K562 treated with DMSO at 1 percent for 4 hours (cell line): ENCODE results near the gene ZNF649. TPM values are rescaled to one million over a fixed set of nuclear protein-coding genes. Genes with fewer than 3 reads are reported as not detected.

Experiments used
- total RNA-seq: library from RNA; unstranded; fragments of 300-600 nt; gene quantifications from 2 replicates; pipeline ENCODE4 v1.2.3, GENCODE V29; 2022; ENCODE audit not compliant: insufficient read depth

ZNF649 gene
- total RNA-seq, result 1.8 and 4.0 TPM in 2 replicates

GRCh38 chr19:51904331-51905165 is at the start of gene ZNF649:
Gene ZNF649, minus strand, starts transcription at chr19:51905017. Its CDS starts 4,910 bp downstream, at chr19:51900107.

GRCh38 chr19:51926784-51927741 is 22.2 kb upstream of the ZNF649 start, which contains the start of gene ZNF613:
Gene ZNF613, plus strand, starts transcription at chr19:51927472. Its CDS starts 8,749 bp downstream, at chr19:51936221.

GRCh38 chr19:51887522-51888498 is 17.0 kb downstream of the ZNF649 start, which contains the start of gene ZNF577:
Gene ZNF577, minus strand, starts transcription at chr19:51887951. Its CDS starts 7,569 bp downstream, at chr19:51880382.

Other genes starting within 250 kb of the ZNF649 start
- 12.2 and 13.2 TPM in 2 replicates for gene SPACA6, start 211.7 kb downstream of the ZNF649 start, total RNA-seq
- gene HAS1, start 181.0 kb downstream of the ZNF649 start, total RNA-seq, result not detected in 2 replicates
- gene FPR1, start 153.1 kb downstream of the ZNF649 start, total RNA-seq, result 0.33 and 0.69 TPM in 2 replicates
- not detected in 2 replicates for gene FPR2, start 143.8 kb downstream of the ZNF649 start, total RNA-seq
- 1.9 and 2.6 TPM in 2 replicates for gene FPR3, start 109.9 kb downstream of the ZNF649 start, total RNA-seq
- gene ZNF577, start 17.1 kb downstream of the ZNF649 start, total RNA-seq, result 1.1 and 2.1 TPM in 2 replicates
- 1.3 and 5.5 TPM in 2 replicates for gene ZNF613, start 22.5 kb upstream of the ZNF649 start, total RNA-seq
- 0.69 and 2.5 TPM in 2 replicates for gene ZNF350, start 81.8 kb upstream of the ZNF649 start, total RNA-seq
- gene ZNF615, start 103.2 kb upstream of the ZNF649 start, total RNA-seq, result 2.2 and 3.5 TPM in 2 replicates
- gene ZNF614, start 123.4 kb upstream of the ZNF649 start, total RNA-seq, result 3.1 and 5.0 TPM in 2 replicates
- 1.8 and 3.1 TPM in 2 replicates for gene ZNF432, start 143.8 kb upstream of the ZNF649 start, total RNA-seq
- gene ZNF841, start 190.7 kb upstream of the ZNF649 start, total RNA-seq, result 5.8 and 6.0 TPM in 2 replicates
- 5.9 and 8.0 TPM in 2 replicates for gene ZNF616, start 234.9 kb upstream of the ZNF649 start, total RNA-seq